Sigmoid colon (tissue), 4 donors: Measurements from ENCODE around the gene HIBADH.

Experiments
- CTCF ChIP-seq, 4 experiments: fragments of 450-650 bp in 3 of 4; fragments of 200-600 bp in 1 of 4; IDR thresholded peaks; one replicate each; pipeline ENCODE4 v1.5.1; 2016 to 2019; ENCODE audit warnings: antibody characterized with exemption in 4 of 4, mild to moderate bottlenecking in 3 of 4, moderate library complexity in 2 of 4
- EP300 ChIP-seq, 4 donors: sonication (generic); formaldehyde crosslinking; IDR thresholded peaks; one replicate each; pipeline ENCODE4 v1.6.1; 2017; ENCODE audit warnings: antibody characterized with exemption in 4 of 4
- POLR2A ChIP-seq, 2 donors: fragments of 450-650 bp; IDR thresholded peaks; one replicate each; pipeline ENCODE4 v1.6.1; 2016; ENCODE audit warnings: antibody characterized with exemption in 2 of 2, mild to moderate bottlenecking in 2 of 2, moderate library complexity in 2 of 2
- POLR2AphosphoS5 ChIP-seq, 4 donors: sonication (generic); formaldehyde crosslinking; IDR thresholded peaks; one replicate each; pipeline ENCODE4 v1.6.1; 2017; ENCODE audit warnings: antibody characterized with exemption in 4 of 4

- no peak for TF ChIP-seq CTCF (IDR thresholded peaks at IDR 0.05)
- no peak for TF ChIP-seq POLR2A (IDR thresholded peaks at IDR 0.05)
- no peak for TF ChIP-seq POLR2AphosphoS5 (IDR thresholded peaks at IDR 0.05)
- TF ChIP-seq EP300 (IDR thresholded peaks at IDR 0.05), result no peak
These were observed 115.3 kb downstream of the HIBADH start for GRCh38 chr7:27547401-27547800.
